KMS-11 (cell line): ENCODE results near the gene PCDHGB1.
"Not testable (repeated sequence)": the region's sequence is repeated elsewhere in the genome, so short reads cannot be mapped to it uniquely, and the experiment has no call there.

ENCODE experiments used
- H2AFZ ChIP-seq: fragments of 200-600 bp; sonication (generic); 2 replicates; pipeline ENCODE4 v1.6.1; 2016; ENCODE audit warnings: antibody characterized with exemption, mixed run types, low read depth
- H3K27ac ChIP-seq: fragments of 200-600 bp; sonication (generic); 2 replicates; pipeline ENCODE4 v1.6.1; 2016; ENCODE audit warnings: mild to moderate bottlenecking, mixed run types
- H3K27me3 ChIP-seq: fragments of 200-600 bp; sonication (generic); 2 replicates; pipeline ENCODE4 v1.6.1; 2017; ENCODE audit warnings: mild to moderate bottlenecking, low read depth, mixed run types, moderate library complexity; ENCODE audit not compliant: insufficient read depth
- H3K36me3 ChIP-seq: fragments of 200-600 bp; sonication (generic); 2 replicates; pipeline ENCODE4 v1.6.1; 2017; ENCODE audit warnings: mild to moderate bottlenecking, mixed run types; ENCODE audit not compliant: insufficient read depth
- H3K4me1 ChIP-seq: fragments of 200-600 bp; sonication (generic); 2 replicates; pipeline ENCODE4 v1.6.1; 2016; ENCODE audit warnings: mild to moderate bottlenecking, low read depth, mixed run types; ENCODE audit not compliant: poor library complexity, severe bottlenecking
- H3K4me2 ChIP-seq: fragments of 200-600 bp; sonication (generic); 2 replicates; pipeline ENCODE4 v1.7.0; 2016; ENCODE audit warnings: mild to moderate bottlenecking, mixed run types
- H3K4me3 ChIP-seq: fragments of 200-600 bp; sonication (generic); IDR thresholded peaks from 2 replicates; pipeline ENCODE4 v1.6.1; 2017; ENCODE audit warnings: low read depth, low read length, mixed read lengths; ENCODE audit not compliant: insufficient read depth
- H3K79me2 ChIP-seq: fragments of 200-600 bp; sonication (generic); 2 replicates; pipeline ENCODE4 v1.6.1; 2016; ENCODE audit warnings: low read depth, mixed run types; ENCODE audit not compliant: insufficient read depth
- H3K9ac ChIP-seq: fragments of 200-600 bp; sonication (generic); 2 replicates; pipeline ENCODE4 v1.6.1; 2016; ENCODE audit warnings: mild to moderate bottlenecking, mixed run types
- H4K20me1 ChIP-seq: fragments of 200-600 bp; sonication (generic); 2 replicates; pipeline ENCODE4 v1.6.1; 2016; ENCODE audit warnings: mild to moderate bottlenecking, mixed run types; ENCODE audit not compliant: insufficient read depth
- CTCF ChIP-seq: fragments of 200-600 bp; sonication (generic); conservative IDR thresholded peaks from 2 replicates; pipeline ENCODE4 v1.6.1; 2017; ENCODE audit warnings: low read depth, mild to moderate bottlenecking, antibody characterized with exemption, low read length, moderate library complexity, mixed read lengths

Gene PCDHGB1

GRCh38 chr5:141382469-141383294 lies 32.8 kb downstream of the PCDHGB1 start, which contains the start of gene PCDHGA7:
TSS of gene PCDHGA7 (plus strand) at chr5:141382742. CDS start at chr5:141382900, 158 bp downstream.
- no peak within 1 kb of the TSS for H3K4me2 ChIP-seq
- H3K4me1 ChIP-seq = no peaks in the 10 kb centered on the region
- H2AFZ ChIP-seq = no peak within 1 kb of the TSS
- H3K9ac ChIP-seq = no peak within 1 kb of the TSS
- H3K4me3 ChIP-seq = no peak within 1 kb of the TSS
- no peak for TF ChIP-seq CTCF
- H3K79me2 ChIP-seq = no peaks in the 10 kb centered on the region
- no peaks in the 10 kb centered on the region for H4K20me1 ChIP-seq
- H3K36me3 ChIP-seq = no peaks in the 10 kb centered on the region
- no peaks in the 10 kb centered on the region for H3K27me3 ChIP-seq
- H3K27ac ChIP-seq = no peak within 1 kb of the TSS

GRCh38 chr5:141383345-141383744 lies 33.4 kb downstream of the PCDHGB1 start:
- Histone ChIP-seq H3K4me2 (no peak overlapping the region), H3K9ac (no peak overlapping the region), H2AFZ (no peak overlapping the region), H3K27ac (no peak overlapping the region), H3K79me2 (no peaks in the 10 kb centered on the region), H3K4me1 (no peaks in the 10 kb centered on the region), H3K27me3 (no peaks in the 10 kb centered on the region), H4K20me1 (no peaks in the 10 kb centered on the region), H3K36me3 (no peaks in the 10 kb centered on the region), H3K4me3 (no peak overlapping the region)
- TF ChIP-seq CTCF = no peak

GRCh38 chr5:141384471-141385267 lies 34.8 kb downstream of the PCDHGB1 start:
- Histone ChIP-seq H3K9ac (no peak overlapping the region), H4K20me1 (no peaks in the 10 kb centered on the region), H3K4me3 (no peak overlapping the region), H3K27me3 (no peaks in the 10 kb centered on the region), H3K36me3 (no peaks in the 10 kb centered on the region), H2AFZ (no peak overlapping the region), H3K4me2 (no peak overlapping the region), H3K79me2 (no peaks in the 10 kb centered on the region), H3K4me1 (no peaks in the 10 kb centered on the region), H3K27ac (no peak overlapping the region)
- TF ChIP-seq CTCF = no peak

- H3K9ac ChIP-seq, H3K4me3 ChIP-seq, H3K27me3 ChIP-seq: not testable (repeated sequence)
These were observed 37.8 kb downstream of the PCDHGB1 start, which contains the start of gene PCDHGB4 for GRCh38 chr5:141387557-141388311. TSS of gene PCDHGB4 (plus strand) at chr5:141387698. CDS start at chr5:141387885, 187 bp downstream.

More at GRCh38 chr5:141387557-141388311, 37.8 kb downstream of the PCDHGB1 start, which contains the start of gene PCDHGB4:
- not testable (repeated sequence) for H4K20me1 ChIP-seq, H2AFZ ChIP-seq, H3K4me2 ChIP-seq, H3K4me1 ChIP-seq, H3K36me3 ChIP-seq, H3K79me2 ChIP-seq, H3K27ac ChIP-seq
